DMS 273 (cell line): ENCODE data around the gene C14orf93.

Experiments used
- DNase-seq: peaks from one replicate; lab custom pipeline; 2025; ENCODE audit not compliant: unreplicated experiment; lab: John Stamatoyannopoulos, UW

The C14orf93 gene

GRCh38 chr14:22995889-22996625, 13.9 kb downstream of the C14orf93 start:
- no peak for DNase-seq

DNA sequence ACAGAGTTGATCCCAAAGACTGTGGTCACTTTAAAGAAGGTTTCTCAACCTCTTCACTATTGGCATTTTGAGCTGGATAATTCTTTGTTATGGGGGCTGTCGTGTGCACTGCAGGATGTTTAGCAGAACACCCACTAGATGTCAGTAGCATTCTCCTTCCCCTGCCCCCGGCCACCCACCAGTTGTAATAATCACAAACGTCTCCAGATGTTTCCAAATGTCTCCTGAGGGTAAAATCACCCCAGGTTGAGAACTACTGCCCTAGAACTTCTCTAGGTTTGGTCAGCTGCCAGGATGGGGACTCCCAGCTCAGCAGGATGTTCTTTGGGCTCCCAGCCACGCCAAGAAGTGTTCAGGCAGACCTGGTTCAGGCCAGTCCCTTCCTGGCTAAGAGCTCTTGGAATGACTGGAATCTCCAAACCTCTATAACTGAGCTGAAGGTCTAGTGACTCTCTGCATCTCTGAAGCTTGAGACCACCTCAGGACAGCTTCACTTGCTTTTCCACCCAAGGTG, 15.1 kb downstream of the C14orf93 start:
- DNase-seq, result peak; percentile 85

DNA sequence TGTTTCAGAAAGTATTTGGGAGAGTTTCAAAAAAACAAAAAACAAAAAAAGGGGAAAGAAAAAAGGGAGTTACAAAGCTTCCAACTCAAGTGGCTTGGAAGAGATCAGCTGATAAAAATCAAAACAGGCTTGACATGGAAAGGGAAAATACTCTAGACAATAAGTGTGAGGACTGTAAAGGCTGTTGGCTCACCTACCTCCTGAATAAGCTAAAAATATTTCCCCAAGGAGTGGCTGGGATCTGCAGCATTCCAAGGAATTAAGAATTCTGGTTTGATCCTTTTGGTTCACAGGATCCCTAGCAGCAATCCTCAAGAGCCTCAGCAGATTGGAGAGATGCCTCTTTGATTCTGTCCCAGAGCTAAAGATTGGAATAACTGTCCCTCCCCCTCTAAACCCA, 16.4 kb downstream of the C14orf93 start:
- no peak for DNase-seq

- DNase-seq, result no peak
These were observed 18.1 kb downstream of the C14orf93 start for GRCh38 chr14:22991852-22992251.

- DNase-seq, result no peak
These were observed 22.7 kb downstream of the C14orf93 start for GRCh38 chr14:22987291-22987690.

- peak; percentile 93 for DNase-seq
These were observed 23.4 kb downstream of the C14orf93 start for GRCh38 chr14:22986508-22987054.

DNA sequence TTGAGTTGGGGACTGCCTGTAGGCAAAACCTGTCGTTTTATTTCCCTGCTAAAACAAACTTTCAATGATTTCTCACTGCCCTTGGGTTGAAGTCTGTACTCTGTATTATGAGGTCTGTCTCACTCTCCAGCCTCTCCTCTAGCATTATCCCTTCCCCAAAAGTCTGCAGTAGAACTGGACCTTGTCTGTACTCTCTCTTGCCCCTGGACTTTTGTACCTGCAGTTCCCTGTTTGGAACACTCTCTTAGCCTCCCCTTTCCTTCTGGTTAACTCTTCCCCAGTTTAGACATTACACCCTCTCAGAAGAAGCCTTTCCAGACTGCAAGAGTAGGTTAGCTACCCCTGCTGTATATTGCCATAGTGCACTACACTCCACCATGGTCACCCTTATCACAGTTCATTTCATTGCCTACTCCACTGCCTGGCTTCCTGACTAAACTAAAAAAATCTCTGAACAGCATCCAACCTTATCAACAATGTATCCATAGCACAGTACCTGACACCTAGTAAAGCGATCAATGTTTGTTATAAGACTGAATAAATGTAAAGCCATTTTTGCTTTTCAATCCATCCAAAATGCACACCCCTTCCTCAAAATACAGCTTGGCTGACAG, 23.9 kb downstream of the C14orf93 start:
- no peak for DNase-seq

DNA sequence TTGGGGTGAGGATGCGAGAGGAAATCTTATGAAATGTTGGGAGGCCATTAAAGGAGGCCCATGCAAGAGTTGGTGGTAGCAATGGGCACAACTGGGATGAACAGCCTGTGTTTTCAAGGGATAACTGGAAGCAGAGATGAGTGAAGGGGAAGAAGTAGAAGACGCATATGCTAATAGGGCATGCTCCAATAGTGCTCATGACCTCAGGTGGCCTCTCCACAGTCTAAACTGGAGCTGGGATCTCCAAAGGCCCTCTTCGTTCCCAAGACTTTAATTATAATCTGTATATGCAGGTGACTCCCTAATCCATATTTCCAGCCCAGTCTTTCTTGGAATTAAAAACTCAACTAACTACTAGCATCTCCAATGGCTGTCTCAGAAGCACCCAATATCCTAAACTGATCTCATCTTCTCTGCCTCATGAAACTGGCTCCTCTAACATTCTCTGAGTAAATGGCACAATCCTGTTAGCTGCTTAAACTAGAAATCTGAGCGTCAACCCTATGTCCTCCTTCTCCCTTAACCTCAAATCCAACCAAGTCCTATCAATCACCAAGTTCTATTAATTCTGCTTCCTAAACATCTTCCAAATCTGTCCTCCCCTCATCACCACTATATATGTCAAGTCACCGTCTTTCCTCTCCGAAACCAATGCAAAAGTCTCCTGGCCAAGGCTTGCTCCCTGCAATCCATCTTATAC, 24.8 kb downstream of the C14orf93 start:
- DNase-seq, result no peak

- DNase-seq, result peak; percentile 94
These were observed 27.3 kb downstream of the C14orf93 start, which contains the start of gene AJUBA for GRCh38 chr14:22982477-22983245. Gene AJUBA, minus strand, starts transcription at chr14:22982551. Its CDS starts 285 bp downstream, at chr14:22982266.

DNA sequence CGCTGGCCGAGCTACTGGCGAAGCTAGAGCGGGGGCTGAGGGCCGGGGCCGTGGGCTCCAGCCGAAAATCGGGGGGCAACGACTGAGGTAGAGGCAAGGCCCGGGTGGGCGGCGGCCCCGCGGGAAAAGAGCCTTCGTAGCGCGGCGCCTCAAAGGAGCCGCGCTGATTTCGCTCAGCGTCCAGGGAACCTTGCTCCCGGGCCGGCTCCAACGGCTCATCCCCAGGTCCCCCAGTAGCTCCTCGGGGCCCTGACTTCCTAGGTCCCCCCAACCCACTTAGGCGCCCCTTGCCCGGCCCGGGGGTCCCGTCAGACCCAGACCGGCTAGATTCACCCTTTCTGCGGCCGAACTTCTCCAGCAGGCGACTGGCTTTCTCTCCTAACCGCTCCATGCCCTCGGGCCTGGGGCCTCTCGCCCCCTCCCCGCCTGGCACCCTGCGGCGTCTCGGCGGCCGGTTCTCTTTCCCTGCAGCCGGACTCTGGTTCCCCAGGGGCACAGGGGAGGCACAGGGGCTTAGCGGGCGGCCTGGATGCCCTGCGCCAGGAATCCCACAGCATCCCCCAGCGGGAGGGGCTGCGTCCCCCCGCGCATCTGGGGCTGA, 28.0 kb downstream of the C14orf93 start:
- peak; percentile 67 for DNase-seq

DNA sequence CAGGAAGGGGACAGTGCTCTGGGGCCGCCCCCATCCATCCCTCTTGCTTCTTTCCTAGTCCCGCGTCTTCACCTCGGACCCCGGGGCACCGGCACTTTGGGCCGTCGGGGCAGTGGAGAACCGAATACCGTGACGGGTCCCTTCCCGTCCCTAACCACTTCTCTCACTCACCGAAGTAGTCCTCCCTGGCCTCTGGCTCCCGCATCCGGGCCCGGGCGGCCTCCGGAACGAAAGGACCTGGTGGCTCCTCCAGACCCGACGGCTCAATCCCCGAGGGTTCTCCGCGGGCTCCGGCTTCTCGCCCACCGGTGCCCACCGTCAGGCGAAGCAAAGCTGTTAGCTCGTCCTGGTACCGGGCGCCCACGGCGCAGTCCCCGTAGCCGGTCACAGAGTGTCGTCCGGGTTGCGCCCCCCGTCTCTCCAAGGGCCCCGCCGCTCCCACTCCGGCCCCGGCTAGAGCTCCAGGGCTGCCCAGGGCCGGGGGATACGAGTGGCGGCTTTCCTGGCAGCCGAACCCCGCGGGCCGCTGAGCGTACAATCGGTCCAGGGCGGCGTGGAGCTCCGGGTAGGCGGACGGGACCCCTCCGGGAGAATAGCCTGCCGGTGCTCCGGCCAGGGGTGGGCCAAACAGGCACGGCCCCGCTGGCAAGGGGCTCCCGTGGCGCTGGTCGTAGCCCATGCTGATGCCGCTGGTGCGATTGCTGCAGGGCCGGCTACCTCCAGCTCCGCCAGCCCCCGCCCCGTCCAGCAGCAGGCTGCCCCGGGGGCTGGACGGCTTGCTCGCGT, 28.7 kb downstream of the C14orf93 start:
- DNase-seq, result peak; percentile 59

- DNase-seq, result peak; percentile 69
These were observed 29.3 kb downstream of the C14orf93 start for GRCh38 chr14:22980672-22981089.

DNA sequence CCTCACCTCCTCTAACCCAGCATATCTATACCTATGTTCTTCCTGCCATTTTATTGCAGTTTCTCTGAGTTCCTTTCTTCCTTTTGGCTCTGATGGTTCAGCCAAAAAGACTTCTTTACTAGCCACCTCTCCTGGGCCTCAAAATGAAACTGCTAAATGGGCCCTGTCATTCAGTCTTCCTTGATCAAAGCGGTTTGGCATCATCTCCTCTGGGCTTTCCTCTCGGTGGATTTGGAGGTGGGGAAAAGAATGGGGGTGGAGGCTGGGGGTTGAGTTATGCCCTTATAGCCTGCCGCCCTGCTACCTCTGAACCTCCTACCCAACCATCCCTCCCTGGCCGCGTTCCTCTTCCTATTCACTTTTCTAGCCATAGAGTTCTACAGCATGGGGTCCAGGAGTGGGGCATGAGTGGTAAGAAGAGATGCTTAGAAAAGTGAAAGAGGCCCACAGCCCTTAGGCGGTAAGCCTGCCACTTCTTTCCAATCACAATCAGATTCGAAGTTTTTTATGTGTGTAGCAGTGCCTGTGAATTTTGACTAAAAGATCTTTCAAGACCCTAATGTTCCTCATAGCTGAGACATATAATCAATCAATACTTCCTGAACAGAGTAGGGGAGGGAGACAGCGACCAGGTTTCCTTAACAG, 30.1 kb downstream of the C14orf93 start:
- DNase-seq, result peak; percentile 60

DNA sequence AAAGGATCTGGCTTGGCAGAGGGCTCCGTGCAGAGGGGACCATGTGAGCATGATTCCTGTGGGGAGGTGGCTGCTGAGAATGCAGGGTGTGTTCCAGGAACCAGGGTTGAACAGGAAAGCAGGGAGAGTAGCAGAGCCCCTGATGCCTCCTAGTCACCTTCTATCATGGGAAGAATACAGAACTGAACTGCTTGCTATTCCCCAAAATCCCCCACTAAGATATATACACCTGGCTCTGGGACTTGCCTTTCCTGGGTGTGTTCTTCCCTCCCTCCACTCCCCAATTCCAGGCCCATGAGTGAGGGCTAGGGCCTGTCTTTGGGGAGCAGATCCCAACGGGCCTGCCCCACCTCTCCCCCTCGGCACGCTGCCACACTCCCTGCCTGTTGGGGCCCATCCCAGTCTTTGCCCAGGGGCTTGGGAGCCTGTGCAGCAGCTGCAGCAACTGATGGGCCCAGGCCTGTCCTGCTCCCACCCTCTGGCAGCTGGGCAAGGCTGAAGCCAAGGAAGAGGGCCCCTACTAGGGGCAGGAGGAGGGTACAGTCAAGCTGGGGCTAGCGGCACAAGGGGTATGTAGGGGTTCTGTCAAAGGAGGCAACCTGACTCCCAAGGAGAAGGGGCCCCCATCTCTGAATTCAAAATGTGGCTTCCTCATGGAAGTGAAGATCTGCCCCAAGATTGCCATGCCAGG, 30.8 kb downstream of the C14orf93 start:
- DNase-seq, result peak; percentile 87

DNA sequence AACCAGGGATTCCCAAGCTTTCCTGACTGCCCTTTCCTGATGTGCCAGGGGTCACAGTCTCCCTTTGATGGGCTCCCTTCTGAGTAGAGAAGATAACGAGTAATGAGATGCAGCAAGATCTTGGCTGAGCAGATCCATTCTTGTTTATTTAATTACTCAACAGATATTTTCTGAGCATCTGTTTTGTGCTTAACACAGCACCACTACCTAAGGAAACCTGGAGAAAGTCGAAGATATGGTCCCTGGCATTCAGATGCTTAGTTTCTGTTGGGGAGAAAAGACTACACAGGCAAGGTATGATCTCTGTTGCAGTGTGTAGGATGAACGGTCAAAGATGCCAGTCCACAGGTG, 31.5 kb downstream of the C14orf93 start:
- DNase-seq, result peak; percentile 62

DNA sequence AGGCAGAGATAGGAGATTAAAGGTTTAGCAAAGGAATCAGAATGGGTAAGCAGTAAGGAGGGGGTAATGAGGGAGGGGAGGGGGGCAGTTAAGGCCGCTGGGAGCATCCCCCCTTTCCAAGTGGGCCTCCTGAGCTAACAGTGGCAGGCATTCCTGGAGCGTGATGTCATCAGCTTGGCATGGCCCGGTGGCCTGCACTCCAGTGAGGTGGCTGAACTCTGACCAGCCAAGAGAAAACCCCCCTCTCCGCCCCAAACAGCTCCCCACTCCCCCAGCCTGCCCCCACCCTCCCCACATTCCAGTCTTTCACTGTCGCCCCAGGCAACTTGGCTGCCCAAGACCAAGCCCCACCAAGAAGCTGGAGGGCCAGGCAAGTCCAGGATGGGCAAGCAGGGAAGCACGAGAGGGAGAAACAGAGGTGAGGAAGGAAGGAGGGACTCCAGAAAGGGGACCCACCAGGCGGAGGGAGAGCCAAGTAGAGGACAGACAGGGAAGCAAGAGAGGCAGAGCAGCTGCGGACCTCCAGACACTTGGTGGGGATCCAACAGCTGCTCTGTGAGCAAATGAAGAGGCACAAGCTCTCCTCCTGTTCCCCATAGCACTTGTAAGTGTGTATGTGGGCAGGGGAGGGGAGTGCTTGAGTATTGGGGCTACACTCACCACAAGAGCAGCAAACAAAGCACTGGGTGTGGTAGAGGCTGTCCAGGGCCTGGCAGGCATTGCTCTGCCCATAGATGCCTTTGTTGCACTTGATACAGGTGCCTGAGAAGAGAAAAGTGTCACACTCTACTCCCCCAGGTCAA, 32.1 kb downstream of the C14orf93 start:
- DNase-seq, result peak; percentile 82

GRCh38 chr14:22977434-22977683, 32.6 kb downstream of the C14orf93 start:
- no peak for DNase-seq
